ENCODE results near the gene HSPA4. TPM values are rescaled to one million over a fixed set of nuclear protein-coding genes. Genes with fewer than 3 reads are reported as not detected.

HSPA4 gene
- total RNA-seq, 1 experiment from 2014 or later, result 237 TPM

GRCh38 chr5:133086366-133086875 lies 34.6 kb downstream of the HSPA4 start:
- Histone ChIP-seq H3K36me3 (ENCODE audit: control insufficient read depth, insufficient read depth, low read length) (no peaks in the 10 kb centered on the region; the same call in 1 of the 2 replicates), H3K4me1 (no peaks in the 10 kb centered on the region), H3K9me3 (no peaks in the 10 kb centered on the region), H3K4me3 (ENCODE audit: low read depth, low read length) (no peak overlapping the region), H3K27me3 (replicated peaks; ENCODE audit: control insufficient read depth, insufficient read depth, low read length) (no peaks in the 10 kb centered on the region)
- TF ChIP-seq CTCF (IDR thresholded peaks at IDR 0.05; ENCODE audit: insufficient read depth in 1 of 2, low read depth in 1 of 2, low read length in 1 of 2, severe bottlenecking in 1 of 2, unreplicated experiment in 1 of 2), result no peak
- DNase-seq, result no peak
- Mint-ChIP-seq H3K27ac (ENCODE audit: unreplicated experiment) (no peak overlapping the region), H3K36me3 (ENCODE audit: insufficient read depth, unreplicated experiment) (peaks cover 75% of the 10 kb centered on the region), H3K4me1 (ENCODE audit: low read depth, unreplicated experiment) (peaks cover 7% of the 10 kb centered on the region), H3K9me3 (ENCODE audit: unreplicated experiment) (no peaks in the 10 kb centered on the region), H3K4me3 (ENCODE audit: unreplicated experiment) (no peak overlapping the region), H3K27me3 (ENCODE audit: insufficient read depth, unreplicated experiment) (no peaks in the 10 kb centered on the region)
- CTCF ChIA-PET, result no interaction called here
- POLR2A ChIA-PET, result no interaction called here
- no TSS peak for BruUV-seq (replicated peaks)
- intact Hi-C loops (cut with micrococcal nuclease; ENCODE audit: unreplicated experiment), result no loop called here

- Mint-ChIP-seq H3K4me1 (ENCODE audit: low read depth, unreplicated experiment) (peaks cover 7% of the 10 kb centered on the region), H3K9me3 (ENCODE audit: unreplicated experiment) (no peaks in the 10 kb centered on the region), H3K27me3 (ENCODE audit: insufficient read depth, unreplicated experiment) (no peaks in the 10 kb centered on the region), H3K27ac (ENCODE audit: unreplicated experiment) (no peak overlapping the region), H3K36me3 (ENCODE audit: insufficient read depth, unreplicated experiment) (peaks cover 76% of the 10 kb centered on the region), H3K4me3 (ENCODE audit: unreplicated experiment) (no peak overlapping the region)
- no TSS peak for BruUV-seq (replicated peaks)
- TF ChIP-seq CTCF (IDR thresholded peaks at IDR 0.05; ENCODE audit: insufficient read depth in 1 of 2, low read depth in 1 of 2, low read length in 1 of 2, severe bottlenecking in 1 of 2, unreplicated experiment in 1 of 2), result no peak
- Histone ChIP-seq H3K27me3 (replicated peaks; ENCODE audit: control insufficient read depth, insufficient read depth, low read length) (no peaks in the 10 kb centered on the region), H3K4me1 (no peaks in the 10 kb centered on the region), H3K4me3 (ENCODE audit: low read depth, low read length) (no peak overlapping the region), H3K9me3 (no peaks in the 10 kb centered on the region), H3K36me3 (ENCODE audit: control insufficient read depth, insufficient read depth, low read length) (peaks cover 2% of the 10 kb centered on the region)
- intact Hi-C loops (cut with micrococcal nuclease; ENCODE audit: unreplicated experiment), result no loop called here
- ChIA-PET CTCF (no interaction called here), POLR2A (no interaction called here)
- no peak for DNase-seq
Observed at GRCh38 chr5:133088064-133088463, 36.3 kb downstream of the HSPA4 start.

GRCh38 chr5:133091034-133091433 lies 39.2 kb downstream of the HSPA4 start:
- H3K4me3 Mint-ChIP-seq (ENCODE audit: unreplicated experiment), result no peak overlapping the region

More at GRCh38 chr5:133091034-133091433, 39.2 kb downstream of the HSPA4 start:
- Histone ChIP-seq H3K36me3 (ENCODE audit: control insufficient read depth, insufficient read depth, low read length) (peaks cover 2% of the 10 kb centered on the region), H3K27me3 (replicated peaks; ENCODE audit: control insufficient read depth, insufficient read depth, low read length) (no peaks in the 10 kb centered on the region), H3K4me1 (no peaks in the 10 kb centered on the region), H3K4me3 (ENCODE audit: low read depth, low read length) (no peak overlapping the region), H3K9me3 (no peaks in the 10 kb centered on the region)
- CTCF ChIA-PET, result no interaction called here
- Mint-ChIP-seq H3K4me1 (ENCODE audit: low read depth, unreplicated experiment) (peaks cover 4% of the 10 kb centered on the region), H3K36me3 (ENCODE audit: insufficient read depth, unreplicated experiment) (peaks cover 83% of the 10 kb centered on the region), H3K27me3 (ENCODE audit: insufficient read depth, unreplicated experiment) (no peaks in the 10 kb centered on the region), H3K27ac (ENCODE audit: unreplicated experiment) (no peak overlapping the region), H3K9me3 (ENCODE audit: unreplicated experiment) (no peaks in the 10 kb centered on the region)
- intact Hi-C loops (cut with micrococcal nuclease; ENCODE audit: unreplicated experiment), result no loop called here
- no peak for DNase-seq
- TF ChIP-seq CTCF (IDR thresholded peaks at IDR 0.05; ENCODE audit: insufficient read depth in 1 of 2, low read depth in 1 of 2, low read length in 1 of 2, severe bottlenecking in 1 of 2, unreplicated experiment in 1 of 2), result no peak
- BruUV-seq (replicated peaks), result no TSS peak
- POLR2A ChIA-PET, result no interaction called here

Data from Caco-2 (cell line).